Stimulated activated CD4-positive, alpha-beta T cell treated with anti-CD3 and anti-CD28 coated beads, Interleukin-15, amount 100 ng/mL, for 24 hours (primary cell): Measurements from ENCODE around the gene MATN1.

Source experiments
- DNase-seq: peaks from one replicate; pipeline ENCODE4 v3.0.0-alpha.2; 2020

MATN1 gene

DNA sequence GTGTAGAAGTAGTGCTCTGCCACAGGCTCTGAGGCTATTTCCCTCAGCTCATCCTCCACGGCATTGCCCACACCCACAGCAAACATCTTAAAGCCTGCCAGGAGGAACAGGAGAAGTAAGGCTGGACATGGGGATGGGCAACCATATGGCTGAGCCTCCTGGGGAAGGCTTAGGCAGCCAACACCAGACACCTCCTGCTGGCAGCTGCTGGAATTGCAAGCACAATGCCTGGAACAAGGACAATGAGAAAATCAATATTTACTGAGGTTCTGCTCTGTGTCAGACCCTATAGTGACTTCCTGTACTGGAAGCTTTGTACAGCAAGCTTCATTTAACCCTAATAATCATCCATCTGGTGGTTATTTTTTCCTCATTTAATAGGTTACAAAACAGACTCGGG, 8.2 kb downstream of the MATN1 start:
- peak; percentile 60 for DNase-seq

DNA sequence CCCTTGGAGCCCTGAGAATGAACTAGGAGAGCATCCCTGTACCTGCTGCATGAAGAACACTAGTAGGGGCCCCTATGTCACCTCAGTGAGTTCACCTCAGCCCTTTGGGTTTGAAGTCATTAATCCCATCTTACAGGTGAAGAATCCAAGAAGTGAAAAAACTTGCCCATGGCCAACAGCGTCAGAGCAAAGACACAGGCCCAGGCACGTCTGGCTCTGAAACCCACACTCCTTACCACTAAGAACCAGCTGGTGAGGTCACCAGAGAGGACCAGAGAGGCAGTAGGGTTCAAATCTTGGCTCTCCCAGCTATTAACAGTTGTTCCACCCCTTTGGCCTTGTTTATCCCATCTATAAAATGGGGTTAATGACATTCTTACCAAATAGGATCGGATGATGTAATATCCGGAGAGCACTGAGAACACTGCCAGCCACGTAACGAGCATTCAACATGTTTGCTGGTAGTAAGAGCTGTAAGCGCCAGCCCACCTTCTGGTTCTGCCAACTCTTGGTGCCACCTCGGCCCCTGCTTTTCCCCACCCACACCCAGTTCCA, 8.8 kb downstream of the MATN1 start:
- DNase-seq: no peak

DNA sequence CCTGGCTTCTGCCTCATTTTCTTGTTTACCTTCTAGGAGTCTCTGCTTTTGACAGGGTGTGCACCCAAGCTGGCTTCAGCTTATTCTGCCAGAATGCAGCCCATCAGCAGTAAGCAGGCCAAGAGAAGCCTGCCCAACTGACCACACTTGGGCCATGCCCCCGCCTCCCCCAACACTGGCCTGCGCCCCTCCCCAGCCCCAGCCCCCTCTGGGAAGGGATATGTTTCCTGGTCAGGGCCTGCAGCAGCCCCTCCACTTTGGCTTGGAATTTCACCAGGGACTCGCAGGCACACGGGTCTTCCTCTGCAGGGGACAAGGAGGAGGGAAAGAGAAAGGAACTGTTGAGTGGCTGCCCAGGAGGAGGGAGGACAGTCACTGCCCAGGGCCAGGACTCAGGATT, 9.4 kb downstream of the MATN1 start:
- no peak for DNase-seq

DNA sequence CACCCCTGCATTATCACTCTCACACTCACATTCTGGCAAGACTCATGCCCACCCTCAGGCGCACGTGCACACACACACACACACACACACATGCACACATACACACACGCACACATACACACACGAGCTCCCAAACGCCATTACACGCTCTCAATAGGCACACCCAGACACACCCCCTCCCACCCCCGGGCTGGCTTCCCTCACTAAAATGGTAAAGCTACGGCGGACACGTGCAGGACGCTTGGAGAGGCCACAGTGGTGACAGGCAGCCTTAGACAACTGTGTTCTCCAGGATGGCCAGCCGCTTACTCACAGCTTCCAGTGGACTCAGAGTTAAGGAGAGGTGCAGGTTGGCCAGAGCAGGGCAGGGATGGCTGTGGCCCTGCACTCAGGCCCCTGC, 10.1 kb downstream of the MATN1 start:
- no peak for DNase-seq

DNA sequence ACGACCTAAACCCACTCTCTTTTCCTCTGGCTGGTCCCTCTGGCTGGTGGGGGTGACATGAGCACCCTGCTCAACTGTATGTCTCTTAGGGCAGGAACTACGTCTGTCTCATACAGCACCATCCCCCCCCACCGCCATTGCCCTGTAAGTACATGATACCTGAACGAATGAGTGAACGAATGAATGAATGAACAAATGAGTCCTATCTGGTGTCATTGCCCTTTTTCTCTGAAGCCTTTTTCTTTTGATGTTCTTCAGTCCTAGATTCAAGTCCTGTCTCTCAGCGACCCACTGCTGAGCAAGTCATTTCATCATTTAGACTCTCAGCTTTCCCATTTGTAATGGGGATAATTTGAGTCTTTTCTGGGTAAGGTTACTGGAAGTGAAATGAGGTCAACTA, 10.8 kb downstream of the MATN1 start:
- DNase-seq: no peak

DNA sequence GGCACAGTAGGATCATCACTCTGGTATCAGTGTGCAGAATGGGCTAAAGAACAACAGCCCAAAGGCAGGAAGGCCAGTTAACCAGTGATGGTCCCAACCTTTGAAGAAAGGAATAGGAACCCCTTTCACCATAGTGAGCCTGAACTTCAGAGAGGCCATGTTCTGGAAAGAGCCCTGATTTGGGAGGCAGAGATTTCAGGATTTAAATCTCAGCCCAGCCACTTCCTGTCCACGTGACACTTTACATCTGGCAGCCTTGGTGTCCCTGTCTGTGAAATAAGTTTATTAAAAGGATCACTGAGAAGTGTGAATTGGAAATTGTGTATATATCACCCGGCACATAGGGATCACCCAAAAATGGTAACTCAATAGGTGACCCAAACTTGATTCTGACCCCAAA, 13.0 kb downstream of the MATN1 start:
- no peak for DNase-seq

DNA sequence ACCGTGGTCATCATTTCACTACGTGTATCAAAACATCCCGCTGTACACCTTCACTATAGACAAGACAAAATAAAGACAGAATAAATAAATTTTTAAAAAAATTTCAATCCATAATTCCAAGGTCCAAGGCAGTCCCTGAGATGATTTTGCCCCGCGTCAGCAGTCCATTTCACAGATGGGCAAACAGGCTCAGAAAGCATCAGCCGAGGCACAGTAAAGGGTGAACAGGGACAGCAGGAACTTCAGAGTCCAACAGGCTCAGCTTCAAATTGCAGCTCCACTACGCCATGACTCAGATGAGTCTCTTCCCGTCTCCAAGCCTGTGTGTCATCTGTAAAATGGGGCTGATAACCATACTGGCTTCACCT, 15.0 kb downstream of the MATN1 start:
- DNase-seq: no peak

DNA sequence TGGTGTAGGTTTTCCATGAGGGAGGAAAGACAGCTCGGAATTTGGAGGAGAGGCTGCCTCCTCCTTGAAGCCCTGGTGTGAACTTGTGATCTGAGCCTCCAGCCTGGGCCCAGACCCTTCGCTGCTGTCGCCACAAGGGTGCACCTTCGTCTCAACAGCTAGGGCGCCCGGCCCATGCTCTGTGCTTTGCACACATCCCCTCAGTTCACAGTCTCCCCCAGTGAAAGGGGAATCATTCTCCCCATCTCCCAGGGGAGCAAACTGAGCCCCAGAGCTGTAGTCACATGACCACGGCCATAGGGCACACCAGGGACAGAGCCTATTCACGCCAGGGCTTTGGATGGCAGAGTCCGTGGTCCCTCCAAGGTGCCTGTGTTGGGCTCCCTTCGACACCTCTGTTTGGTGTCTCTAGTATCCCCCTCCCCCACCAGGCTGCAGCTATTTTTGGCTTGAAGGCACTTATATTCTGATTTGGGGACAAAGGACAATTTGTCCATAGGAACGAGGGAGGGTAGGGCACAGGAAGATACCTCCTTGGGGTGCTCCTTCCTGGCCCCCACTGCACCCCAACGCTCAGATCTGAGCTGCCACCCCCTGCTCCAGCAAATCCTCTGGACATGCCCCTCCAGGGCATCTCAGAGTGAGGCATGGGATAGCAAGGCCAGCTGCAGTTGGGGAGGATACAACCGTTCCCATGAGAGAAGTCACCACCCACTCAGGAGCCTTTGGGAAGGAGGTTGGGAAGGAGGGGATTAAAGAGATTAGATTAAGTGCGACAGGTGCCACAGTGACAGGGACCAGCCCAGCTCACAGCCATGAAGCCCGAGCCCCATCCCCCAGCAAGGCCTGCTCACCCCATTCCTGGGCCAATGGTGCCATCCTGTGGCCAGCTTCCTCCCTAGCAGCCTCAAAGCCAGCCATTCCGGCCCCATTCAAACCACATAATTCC, 15.7 kb downstream of the MATN1 start:
- DNase-seq: peak; percentile 79

DNA sequence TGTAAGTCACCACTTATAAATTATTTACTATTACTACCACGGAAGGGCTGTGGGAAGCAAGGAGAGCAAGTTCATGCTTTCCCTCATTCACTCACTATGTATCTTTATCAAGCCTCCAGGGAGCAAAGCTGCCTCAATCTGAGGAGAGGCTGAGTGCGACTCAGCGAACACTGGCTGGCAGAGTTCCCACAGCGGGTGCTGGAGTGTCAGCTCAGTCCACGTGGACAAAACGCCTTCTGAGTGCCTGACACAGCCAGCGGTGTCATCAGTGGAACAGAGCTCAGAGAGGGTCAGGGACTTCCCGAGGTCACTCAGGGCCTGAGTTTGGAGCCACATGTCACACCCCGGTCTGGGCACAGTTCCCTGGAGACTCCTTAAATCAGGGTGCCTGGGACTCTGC, 16.9 kb downstream of the MATN1 start:
- DNase-seq: no peak

DNA sequence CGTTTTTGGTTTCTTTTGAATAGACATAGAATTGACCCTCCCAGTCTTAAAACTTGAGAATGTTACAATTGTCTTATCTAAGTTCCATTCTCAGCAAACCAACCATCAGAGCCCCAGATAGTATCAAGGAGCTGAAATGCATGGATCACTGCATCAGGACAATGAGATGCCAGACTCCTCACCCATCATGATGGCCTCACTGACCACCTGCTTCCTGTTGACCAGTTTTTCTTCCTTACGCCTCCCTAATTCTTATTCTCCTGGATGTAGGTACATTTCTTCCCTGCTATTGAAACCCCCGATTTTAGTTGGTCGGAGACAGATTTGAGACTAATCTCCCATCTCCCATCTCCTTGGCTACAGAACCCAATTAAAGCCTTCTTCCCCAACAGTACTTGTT, 17.7 kb downstream of the MATN1 start:
- no peak for DNase-seq

DNA sequence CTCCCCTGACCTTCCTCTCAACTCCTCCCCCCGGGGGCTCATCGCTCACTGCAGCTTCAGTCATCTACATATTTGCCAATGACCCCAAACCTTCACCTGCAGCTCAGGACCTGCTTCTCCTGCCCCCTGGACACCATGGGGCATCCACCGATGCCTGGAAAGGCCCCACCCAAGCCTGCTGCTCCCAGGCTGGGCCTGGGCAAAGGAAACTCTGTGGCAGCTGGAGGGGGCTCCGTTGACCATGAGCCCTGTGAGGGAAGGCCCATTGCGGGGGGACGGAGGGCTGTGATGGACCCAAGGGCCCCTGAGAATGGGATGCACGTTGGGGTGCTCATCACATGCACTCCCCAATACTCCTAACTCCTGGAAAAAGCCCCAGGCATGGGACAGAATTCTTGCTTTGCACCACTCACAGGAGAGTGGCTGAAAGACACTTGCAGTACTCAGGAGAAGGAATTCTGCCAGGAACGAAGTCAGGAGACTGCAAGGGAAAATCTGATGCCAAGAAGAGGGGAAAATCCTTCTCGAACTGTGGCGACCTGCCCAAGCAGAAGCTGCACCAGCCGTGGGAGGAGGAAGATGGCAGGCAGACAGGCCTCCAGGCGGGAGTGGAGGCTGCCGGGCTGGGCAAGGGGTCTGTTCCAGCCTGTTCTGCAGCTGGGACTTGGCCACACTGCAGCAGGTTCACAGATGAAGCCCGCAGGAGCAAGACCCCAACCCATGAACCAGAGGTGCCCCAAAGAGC, 18.4 kb downstream of the MATN1 start:
- no peak for DNase-seq

DNA sequence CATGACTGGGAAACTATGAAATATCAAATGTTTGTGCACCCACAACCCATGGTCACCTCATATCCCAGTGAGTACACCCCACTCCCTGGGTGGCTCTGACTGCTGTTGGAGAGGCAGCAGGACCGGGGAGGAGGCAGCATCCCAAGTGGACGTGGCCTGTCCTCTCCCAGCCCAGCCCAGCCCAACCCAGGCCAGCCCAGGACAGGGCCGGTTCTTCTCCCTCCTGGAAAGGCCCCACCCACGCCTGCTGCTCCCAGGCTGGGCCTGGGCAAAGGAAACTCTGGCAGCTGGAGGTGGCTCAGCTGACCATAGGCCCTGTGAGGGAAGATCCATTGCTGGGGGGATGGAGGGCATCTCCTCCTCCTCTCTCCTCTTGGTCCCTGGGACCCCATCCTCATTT, 19.1 kb downstream of the MATN1 start:
- DNase-seq: no peak

DNA sequence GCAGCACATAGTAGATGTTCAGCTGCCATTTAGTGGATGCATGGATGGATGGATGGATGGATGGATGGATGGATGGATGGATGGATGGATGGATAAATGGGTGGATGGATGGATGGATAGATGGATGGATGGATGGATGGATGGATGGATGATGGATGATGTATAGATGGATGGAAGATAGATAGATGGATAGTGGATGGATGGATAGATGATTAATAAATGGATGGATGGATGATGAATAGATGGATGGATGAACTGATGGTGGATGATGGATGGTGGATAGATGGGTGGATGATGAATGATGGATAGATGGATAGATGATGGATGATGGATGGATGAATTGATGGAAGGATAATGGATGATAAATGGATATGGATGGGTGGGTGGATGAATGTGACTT, 20.6 kb downstream of the MATN1 start:
- no peak for DNase-seq

DNA sequence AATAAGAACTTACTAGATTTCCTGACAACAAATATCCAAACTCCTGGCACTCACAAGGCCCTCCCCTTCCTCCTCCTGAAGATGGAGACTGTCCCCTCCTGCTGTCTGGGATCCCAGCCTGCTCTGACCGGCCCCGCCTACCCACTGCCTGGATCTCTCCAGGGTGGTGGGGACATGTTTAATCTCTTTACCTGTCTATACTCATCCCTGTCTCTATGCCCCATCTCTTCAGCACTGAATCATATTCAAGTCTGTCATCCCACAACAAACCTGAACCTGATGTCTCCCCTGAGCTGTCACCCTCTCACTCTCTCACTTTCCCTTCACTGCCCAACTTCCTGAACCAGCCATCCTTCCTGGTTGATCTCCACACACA, 22.1 kb downstream of the MATN1 start:
- no peak for DNase-seq

DNA sequence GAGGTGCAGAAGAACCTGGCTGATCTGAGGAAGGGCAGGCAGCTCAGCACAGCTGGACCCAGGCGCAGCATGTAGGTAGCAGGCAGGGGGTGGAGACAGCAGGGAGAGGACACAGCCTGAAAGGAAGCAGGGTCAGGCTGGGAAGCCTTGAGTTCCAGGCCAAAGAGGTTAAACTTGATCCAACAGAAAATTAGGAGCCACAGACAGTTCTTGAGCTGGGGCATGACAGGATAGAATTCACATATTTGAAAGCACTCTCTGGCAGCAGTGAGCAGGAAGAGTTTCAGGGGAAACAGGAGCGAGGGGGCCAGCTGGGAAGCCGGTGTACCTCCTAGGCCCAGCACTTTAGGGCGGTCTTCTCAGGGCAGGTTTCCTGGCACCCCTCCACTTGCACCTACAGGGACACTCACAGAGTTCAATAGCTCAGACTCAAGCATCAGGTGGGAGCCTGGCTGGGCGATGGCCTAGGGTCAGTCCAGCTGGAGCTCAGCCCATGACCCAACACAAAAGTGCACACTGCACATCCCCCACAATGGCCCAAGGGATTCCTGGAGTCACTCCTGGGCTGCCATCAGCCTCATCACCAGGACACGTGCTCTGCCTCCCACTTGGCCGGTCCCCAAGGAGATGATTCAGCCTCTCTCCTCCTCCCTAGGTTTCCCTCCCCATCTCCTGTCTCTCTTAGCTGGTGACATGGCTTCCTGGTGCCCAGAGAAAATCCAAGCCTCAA, 22.7 kb downstream of the MATN1 start:
- no peak for DNase-seq

DNA sequence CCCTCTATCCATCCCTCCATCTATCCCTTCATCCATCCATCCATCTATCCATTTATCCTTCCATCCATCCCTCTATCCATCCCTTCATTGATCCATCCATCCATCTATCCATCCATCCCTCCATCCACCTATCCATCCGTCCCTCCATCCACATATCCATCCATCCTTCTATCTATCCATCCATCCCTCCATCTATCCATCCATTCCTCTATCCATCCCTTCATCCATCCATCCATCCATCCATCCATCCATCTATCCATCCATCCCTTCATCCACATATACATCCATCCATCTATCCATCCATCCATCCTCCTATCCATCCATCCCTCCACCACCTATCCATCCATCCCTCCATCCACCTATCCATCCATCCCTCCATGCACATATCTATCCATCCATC, 23.6 kb downstream of the MATN1 start:
- no peak for DNase-seq

DNA sequence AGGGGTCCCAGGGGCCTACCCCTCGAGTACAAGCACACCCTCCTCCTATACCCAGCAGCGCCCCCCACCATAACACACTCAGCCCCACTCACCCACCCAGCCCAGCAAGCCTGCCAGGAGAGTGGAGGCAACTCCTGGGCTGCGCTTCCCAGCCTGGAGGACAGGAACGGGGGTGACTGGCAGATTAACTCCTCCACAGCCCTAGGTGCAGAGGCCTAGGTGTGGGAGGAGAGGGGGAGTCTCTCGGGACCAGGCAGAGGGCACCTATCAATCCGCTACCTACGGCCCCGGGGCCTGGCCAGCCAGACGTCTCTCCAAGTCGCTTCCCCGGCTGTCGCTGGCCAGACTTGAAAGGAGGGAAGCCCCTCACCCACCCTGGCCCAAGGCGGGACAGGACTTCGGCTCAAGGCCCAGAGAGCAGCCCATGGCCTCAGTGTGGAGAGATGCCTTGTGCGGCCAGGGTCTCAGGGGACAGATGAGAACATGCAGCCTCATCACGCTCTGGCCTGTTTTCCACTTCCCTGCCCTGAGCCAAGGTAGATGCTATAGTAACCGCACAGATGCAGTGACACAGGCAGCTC, 24.9 kb downstream of the MATN1 start:
- DNase-seq: no peak

DNA sequence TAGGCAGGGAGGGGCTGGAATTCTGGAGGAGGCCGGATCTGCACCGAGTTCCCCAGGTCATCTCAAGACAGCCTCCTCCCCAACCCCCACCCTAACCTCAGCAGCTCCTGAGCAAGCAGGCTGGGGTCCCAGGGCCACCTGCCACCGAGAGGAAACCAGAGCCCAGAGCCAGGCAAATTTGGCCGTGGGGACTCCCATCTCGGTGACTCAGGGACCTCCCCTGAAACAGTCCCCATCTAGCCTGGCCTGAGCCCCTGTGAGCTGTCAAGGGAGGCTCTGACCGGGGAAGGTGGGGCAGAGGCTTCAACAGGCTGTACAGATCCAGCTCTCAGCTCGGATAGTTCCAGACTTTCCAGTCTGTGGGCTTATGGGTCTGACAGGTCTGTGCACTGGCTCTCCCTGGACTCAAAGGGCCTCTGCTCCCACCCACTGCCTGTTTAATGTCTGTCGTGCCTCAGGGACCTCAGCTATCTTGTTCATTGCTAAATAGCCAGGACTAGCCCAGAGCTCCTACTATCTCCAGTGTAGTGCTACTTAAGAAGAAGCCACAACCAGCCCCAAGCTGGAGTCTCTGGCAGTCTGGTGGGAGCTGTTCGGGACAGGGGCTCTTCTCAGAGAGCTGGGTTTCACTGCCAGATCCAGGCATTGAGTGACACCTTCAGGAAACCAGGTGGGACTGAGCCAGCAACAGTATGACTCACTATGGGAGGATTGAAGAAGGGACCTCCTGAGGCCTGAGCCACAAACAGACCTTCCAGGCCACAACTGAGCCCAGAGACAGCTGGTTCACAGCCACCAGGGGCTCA, 25.6 kb downstream of the MATN1 start:
- no peak for DNase-seq

DNA sequence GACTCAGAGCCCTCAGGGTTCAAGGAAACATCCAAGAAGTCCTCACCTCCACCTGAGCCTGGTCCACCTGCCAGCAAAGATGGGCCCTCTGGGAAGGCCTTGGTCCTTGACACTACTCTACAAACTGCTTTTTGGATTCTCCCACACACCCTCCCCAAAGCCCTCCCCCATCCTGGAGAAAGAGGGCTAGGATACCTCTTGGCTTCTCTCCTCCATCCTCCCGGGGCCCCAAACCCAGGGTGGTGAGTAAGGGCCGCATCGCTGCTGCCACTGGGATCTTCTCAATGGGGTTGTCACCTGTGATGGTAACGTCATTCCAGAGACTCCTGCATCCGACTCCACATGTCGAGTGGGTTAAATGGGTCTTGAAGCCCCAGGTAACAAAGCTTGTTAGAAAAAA, 26.6 kb downstream of the MATN1 start:
- no peak for DNase-seq

DNA sequence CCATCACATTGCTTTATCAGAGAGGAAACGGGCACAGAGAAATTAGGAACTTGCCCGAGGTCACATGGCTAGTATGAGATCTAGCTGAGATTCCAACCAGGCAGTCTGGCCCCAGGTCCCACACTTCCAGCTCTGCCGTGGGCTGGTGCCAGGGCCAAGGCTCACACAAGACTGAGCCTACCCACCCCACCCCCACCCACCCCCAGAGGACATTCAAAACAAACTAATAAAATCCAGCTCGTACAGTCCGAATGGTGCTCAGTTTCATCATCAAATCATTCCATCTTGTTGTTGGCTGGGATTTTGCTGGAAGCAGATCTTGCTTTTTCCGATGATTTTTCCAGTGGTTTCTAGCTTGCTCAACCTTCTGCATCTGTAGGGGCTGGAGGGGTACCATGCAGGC, 27.9 kb downstream of the MATN1 start:
- DNase-seq: no peak

DNA sequence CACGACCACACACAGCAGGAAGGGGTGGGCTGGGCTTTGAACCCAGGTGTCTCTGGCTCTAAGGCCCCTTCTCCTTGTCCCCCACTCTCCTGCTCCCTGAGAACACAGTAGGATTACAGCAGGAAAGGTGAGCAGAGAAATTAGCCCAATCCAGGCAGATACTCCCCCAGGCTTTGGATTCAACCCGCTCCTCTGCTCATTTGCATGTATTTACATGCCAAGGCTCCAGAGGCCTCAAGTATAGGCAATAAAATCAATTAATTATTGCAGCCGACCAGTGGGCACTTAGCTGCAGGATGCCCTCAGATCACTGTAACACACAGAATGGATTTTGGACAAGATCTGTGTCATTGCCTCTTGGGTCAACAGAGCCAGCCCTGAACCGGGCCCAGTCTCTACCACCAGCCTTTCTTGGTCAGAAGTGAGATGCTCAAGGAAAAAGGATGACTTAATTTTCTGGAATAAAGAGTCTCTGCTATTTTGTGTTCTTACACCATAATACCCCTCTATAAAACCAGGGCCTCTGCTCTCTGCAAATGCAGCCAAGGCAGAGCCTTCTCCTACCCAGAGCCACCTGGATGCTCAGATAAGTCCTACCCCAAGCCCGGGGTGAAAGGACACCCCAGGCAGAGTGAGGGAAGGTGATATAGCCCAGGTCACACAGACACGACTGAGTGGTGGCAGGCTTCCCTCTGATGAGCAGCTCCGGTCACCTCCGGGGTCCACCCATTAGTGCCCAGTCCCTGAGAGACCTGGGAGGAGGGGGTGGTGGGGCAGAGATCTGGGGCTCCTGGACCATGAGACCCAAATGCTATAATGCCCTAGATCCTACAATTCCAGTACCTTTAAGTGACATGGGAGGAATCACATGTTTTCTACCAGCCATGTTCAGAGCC, 28.9 kb downstream of the MATN1 start:
- no peak for DNase-seq
